NCI-H748 (cell line): ENCODE data around the gene MIF4GD.

Experiments used
- DNase-seq: peaks from one replicate; lab custom pipeline; 2025; ENCODE audit not compliant: unreplicated experiment; lab: John Stamatoyannopoulos, UW

MIF4GD gene

GRCh38 chr17:75238020-75238580 is 32.9 kb downstream of the MIF4GD start:
- no peak for DNase-seq

GRCh38 chr17:75237100-75238014 is 33.7 kb downstream of the MIF4GD start:
- DNase-seq: no peak

GRCh38 chr17:75232786-75233185 is 38.2 kb downstream of the MIF4GD start:
- DNase-seq: no peak

- DNase-seq: no peak
These were observed 39.1 kb downstream of the MIF4GD start for GRCh38 chr17:75231741-75232464.

- DNase-seq: no peak
These were observed 40.0 kb downstream of the MIF4GD start for GRCh38 chr17:75231071-75231470.

GRCh38 chr17:75228847-75229246 is 42.2 kb downstream of the MIF4GD start:
- DNase-seq: no peak

GRCh38 chr17:75228305-75228704 is 42.7 kb downstream of the MIF4GD start:
- no peak for DNase-seq

GRCh38 chr17:75227729-75228128 is 43.3 kb downstream of the MIF4GD start:
- no peak for DNase-seq

- no peak for DNase-seq
These were observed 46.0 kb downstream of the MIF4GD start for GRCh38 chr17:75225016-75225415.

- DNase-seq: no peak
These were observed 51.2 kb downstream of the MIF4GD start for GRCh38 chr17:75219815-75220214.

GRCh38 chr17:75218131-75218530 is 52.9 kb downstream of the MIF4GD start:
- no peak for DNase-seq
